Prostate gland (tissue), 2 donors: ENCODE data around the gene ITGA11. TPM values are rescaled to one million over a fixed set of nuclear protein-coding genes. Genes with fewer than 3 reads are reported as not detected.
"Not testable (repeated sequence)": the region's sequence is repeated elsewhere in the genome, so short reads cannot be mapped to it uniquely, and the experiment has no call there.

ENCODE experiments used
- DNase-seq: peaks from one replicate; pipeline ENCODE4 v3.0.0-alpha.2; 2019; ENCODE audit warnings: low spot score
- H3K27ac ChIP-seq, 2 donors: fragments of 200-600 bp; sonication (generic); 2 replicates each; pipeline ENCODE4 v1.5.1; 2017 to 2019
- H3K27me3 ChIP-seq: fragments of 200-600 bp; sonication (generic); replicated peaks from 2 replicates; pipeline ENCODE4 v1.5.1; 2019; ENCODE audit not compliant: insufficient read depth
- H3K36me3 ChIP-seq, 2 donors: fragments of 200-600 bp; sonication (generic); 1 replicate in 1 of 2; 2 replicates in 1 of 2; pipeline versions ENCODE4 v1.5.1 to v1.8.1; 2017 to 2019
- H3K4me1 ChIP-seq: fragments of 200-600 bp; sonication (generic); replicated peaks from 2 replicates; pipeline ENCODE4 v1.5.1; 2019
- H3K4me3 ChIP-seq, 2 donors: fragments of 200-600 bp; sonication (generic); 2 replicates each; pipeline ENCODE4 v1.5.1; 2017 to 2019
- H3K9me3 ChIP-seq: fragments of 200-600 bp; sonication (generic); 2 replicates; pipeline ENCODE4 v1.5.1; 2017
- CTCF ChIP-seq, 4 experiments: fragments of 200-600 bp in 2 of 4; fragments of 450-650 bp in 2 of 4; sonication (generic) in 2 of 4; IDR thresholded peaks; 1 replicate in 3 of 4; 2 replicates in 1 of 4; pipeline ENCODE4 v1.5.1; 2016 to 2019; ENCODE audit warnings: antibody characterized with exemption in 4 of 4, mild to moderate bottlenecking in 2 of 4, moderate library complexity in 2 of 4
- POLR2A ChIP-seq: fragments of 450-650 bp; IDR thresholded peaks from one replicate; pipeline ENCODE4 v1.6.1; 2016; ENCODE audit warnings: antibody characterized with exemption, mild to moderate bottlenecking
- POLR2AphosphoS5 ChIP-seq: sonication (generic); formaldehyde crosslinking; IDR thresholded peaks from one replicate; pipeline ENCODE4 v1.6.1; 2017; ENCODE audit warnings: antibody characterized with exemption
- WGBS: methylation state at CpG from one replicate; pipeline ENCODE4 v1.1.5; 2018; 5-methylcytosine and 5-hydroxymethylcytosine counted together
- intact Hi-C: fragments of 100-400 bp; cut with DNase I; formaldehyde crosslinking; loops from one replicate; pipeline ENCODE4 v1.14.2; 2022
- total RNA-seq, 2 donors: library from RNA; depleted of rRNA; stranded (reverse); fragments of >200 nt; gene quantifications; one replicate each; pipeline ENCODE4 v1.1.0, GENCODE V29; 2016

The ITGA11 gene
- total RNA-seq, 2 donors from 2014 or later: 2.0 to 11.0 TPM

- no peaks in the 10 kb centered on the region for H3K4me1 ChIP-seq
- 86% methylated on average over 10 of the region's 10 CpGs for whole genome bisulfite sequencing
- H3K9me3 ChIP-seq: no peaks in the 10 kb centered on the region
- H3K36me3 ChIP-seq: no peaks in the 10 kb centered on the region
- intact Hi-C loops: no loop called here
- no peaks in the 10 kb centered on the region for H3K27me3 ChIP-seq
- H3K4me3 ChIP-seq: no peak overlapping the region
- TF ChIP-seq POLR2AphosphoS5 (no peak), CTCF (IDR thresholded peaks at IDR 0.05) (no peak), POLR2A (no peak)
- H3K27ac ChIP-seq: no peak overlapping the region
- DNase-seq: no peak
These were observed 8.3 kb downstream of the ITGA11 start for GRCh38 chr15:68423359-68424296.

GRCh38 chr15:68422403-68423145 is 9.4 kb downstream of the ITGA11 start:
- DNase-seq, H3K36me3 ChIP-seq, H3K4me1 ChIP-seq, intact Hi-C loops, H3K9me3 ChIP-seq, H3K27me3 ChIP-seq, H3K4me3 ChIP-seq, H3K27ac ChIP-seq: not testable (repeated sequence)
- 87% methylated on average over 5 of the region's 5 CpGs for WGBS

- H3K4me1 ChIP-seq: no peaks in the 10 kb centered on the region
- H3K27ac ChIP-seq: no peak overlapping the region
These were observed 10.1 kb downstream of the ITGA11 start for GRCh38 chr15:68421798-68422402.

GRCh38 chr15:68421115-68421551 is 10.8 kb downstream of the ITGA11 start:
- WGBS: 70% methylated on average over 7 of the region's 7 CpGs
- no peak overlapping the region for H3K27ac ChIP-seq
- no peaks in the 10 kb centered on the region for H3K36me3 ChIP-seq
- no peak overlapping the region for H3K4me3 ChIP-seq
- H3K4me1 ChIP-seq: no peaks in the 10 kb centered on the region
- no peaks in the 10 kb centered on the region for H3K27me3 ChIP-seq
- TF ChIP-seq POLR2AphosphoS5 (no peak), POLR2A (no peak), CTCF (IDR thresholded peaks at IDR 0.05) (no peak)
- no peak for DNase-seq
- intact Hi-C loops: no loop called here
- no peaks in the 10 kb centered on the region for H3K9me3 ChIP-seq

More at GRCh38 chr15:68421798-68422402, 10.1 kb downstream of the ITGA11 start:
- H3K36me3 ChIP-seq: no peaks in the 10 kb centered on the region
- intact Hi-C loops: no loop called here
- DNase-seq: no peak
- H3K9me3 ChIP-seq: no peaks in the 10 kb centered on the region
- TF ChIP-seq CTCF (IDR thresholded peaks at IDR 0.05): no peak
- no peak for TF ChIP-seq POLR2A
- TF ChIP-seq POLR2AphosphoS5: no peak
- no peak overlapping the region for H3K4me3 ChIP-seq
- 72% methylated on average over 14 of the region's 14 CpGs for WGBS
- no peaks in the 10 kb centered on the region for H3K27me3 ChIP-seq

- Histone ChIP-seq H3K9me3 (no peaks in the 10 kb centered on the region), H3K4me3 (no peak overlapping the region), H3K4me1 (no peaks in the 10 kb centered on the region), H3K36me3 (no peaks in the 10 kb centered on the region), H3K27me3 (no peaks in the 10 kb centered on the region), H3K27ac (no peak overlapping the region)
- TF ChIP-seq POLR2AphosphoS5: no peak
- TF ChIP-seq CTCF (IDR thresholded peaks at IDR 0.05): no peak
- no peak for TF ChIP-seq POLR2A
- DNase-seq: no peak
- WGBS: 94% methylated on average over 4 of the region's 4 CpGs
- intact Hi-C loops: no loop called here
These were observed 11.7 kb downstream of the ITGA11 start for GRCh38 chr15:68420186-68420684.
